Measurements from ENCODE around the gene PLXDC2.

- TF ChIP-seq CTCF (IDR thresholded peaks at IDR 0.05; ENCODE audit: low read length) (no peak), EZH2 (IDR thresholded peaks at IDR 0.05; ENCODE audit: borderline replicate concordance, low read length) (no peak)
Measured at GRCh38 chr10:20200758-20201157, 384.5 kb downstream of the PLXDC2 start.
